AG09319 (cell line): ENCODE data around the gene RBM11.

Experiments
- DNase-seq: peaks from one replicate; pipeline ENCODE4 v3.0.0-alpha.2; 2010; ENCODE audit warnings: low read depth; ENCODE audit errors: extremely low read depth
- TF ChIP-seq, protein P1 (sequence below): IDR thresholded peaks from 2 replicates; pipeline ENCODE4 v1.5.1; 2011; ENCODE audit warnings: low read depth, mild to moderate bottlenecking, inconsistent platforms, low read length, moderate library complexity

The RBM11 gene

DNA sequence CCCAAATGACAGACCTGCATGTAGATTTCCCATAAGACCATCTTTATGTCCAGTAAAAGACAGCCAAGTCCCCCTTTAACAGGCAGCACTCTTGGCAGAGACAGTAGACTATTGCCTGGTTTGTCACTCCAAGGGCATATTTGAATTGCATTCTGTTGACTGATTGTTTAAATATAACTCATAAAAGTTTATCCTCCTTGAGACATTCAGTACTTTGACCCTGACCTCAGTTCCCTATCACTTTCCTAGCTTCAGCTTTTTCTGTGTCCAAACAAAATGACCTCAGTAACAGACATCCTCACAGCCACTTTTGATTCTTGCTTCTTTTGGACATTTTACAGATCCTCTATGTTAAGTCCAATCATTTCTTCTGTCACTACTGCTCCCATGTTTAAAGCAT lies 51.1 kb downstream of the RBM11 start:
- TF ChIP-seq, protein P1, sequence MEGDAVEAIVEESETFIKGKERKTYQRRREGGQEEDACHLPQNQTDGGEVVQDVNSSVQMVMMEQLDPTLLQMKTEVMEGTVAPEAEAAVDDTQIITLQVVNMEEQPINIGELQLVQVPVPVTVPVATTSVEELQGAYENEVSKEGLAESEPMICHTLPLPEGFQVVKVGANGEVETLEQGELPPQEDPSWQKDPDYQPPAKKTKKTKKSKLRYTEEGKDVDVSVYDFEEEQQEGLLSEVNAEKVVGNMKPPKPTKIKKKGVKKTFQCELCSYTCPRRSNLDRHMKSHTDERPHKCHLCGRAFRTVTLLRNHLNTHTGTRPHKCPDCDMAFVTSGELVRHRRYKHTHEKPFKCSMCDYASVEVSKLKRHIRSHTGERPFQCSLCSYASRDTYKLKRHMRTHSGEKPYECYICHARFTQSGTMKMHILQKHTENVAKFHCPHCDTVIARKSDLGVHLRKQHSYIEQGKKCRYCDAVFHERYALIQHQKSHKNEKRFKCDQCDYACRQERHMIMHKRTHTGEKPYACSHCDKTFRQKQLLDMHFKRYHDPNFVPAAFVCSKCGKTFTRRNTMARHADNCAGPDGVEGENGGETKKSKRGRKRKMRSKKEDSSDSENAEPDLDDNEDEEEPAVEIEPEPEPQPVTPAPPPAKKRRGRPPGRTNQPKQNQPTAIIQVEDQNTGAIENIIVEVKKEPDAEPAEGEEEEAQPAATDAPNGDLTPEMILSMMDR, result no peak
- DNase-seq, result no peak

DNA sequence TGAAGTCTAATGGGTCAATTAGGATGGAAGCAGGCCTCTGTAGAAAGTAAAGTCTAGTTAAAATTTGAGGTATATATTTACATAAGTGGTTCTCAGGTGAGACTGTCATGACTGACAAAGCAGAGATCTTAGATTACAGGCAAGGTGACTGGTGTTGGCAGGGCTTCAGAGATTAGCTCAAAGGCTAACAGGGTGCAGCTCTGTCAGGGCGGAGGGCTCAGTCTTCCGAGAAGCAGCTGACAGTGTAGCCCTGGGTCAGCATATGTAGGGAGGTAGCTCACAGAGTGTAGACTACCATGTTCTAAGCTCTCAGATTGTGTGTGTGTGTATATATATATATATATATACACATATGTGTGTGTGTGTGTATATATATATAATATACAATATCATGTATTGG lies 54.7 kb downstream of the RBM11 start:
- TF ChIP-seq, protein P1, result no peak
- no peak for DNase-seq

DNA sequence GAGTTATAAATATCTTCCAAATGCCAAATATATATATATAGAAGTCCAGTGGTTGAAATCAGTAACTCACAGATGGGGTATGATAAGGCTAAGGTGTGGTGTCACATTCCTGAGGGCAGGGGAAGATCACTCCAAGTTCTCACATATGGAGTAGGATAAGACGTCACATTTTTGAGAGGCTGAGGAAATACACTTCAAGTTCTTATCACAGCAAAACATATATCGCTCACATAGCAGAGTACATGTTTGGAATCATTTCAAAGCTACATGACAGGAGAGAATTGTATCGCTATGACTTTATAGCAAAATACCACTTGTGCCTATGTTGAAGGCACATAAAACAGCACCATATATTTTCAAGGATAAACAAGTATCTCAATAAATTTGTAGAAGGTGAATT lies 55.1 kb downstream of the RBM11 start:
- TF ChIP-seq, protein P1, result no peak
- no peak for DNase-seq

DNA sequence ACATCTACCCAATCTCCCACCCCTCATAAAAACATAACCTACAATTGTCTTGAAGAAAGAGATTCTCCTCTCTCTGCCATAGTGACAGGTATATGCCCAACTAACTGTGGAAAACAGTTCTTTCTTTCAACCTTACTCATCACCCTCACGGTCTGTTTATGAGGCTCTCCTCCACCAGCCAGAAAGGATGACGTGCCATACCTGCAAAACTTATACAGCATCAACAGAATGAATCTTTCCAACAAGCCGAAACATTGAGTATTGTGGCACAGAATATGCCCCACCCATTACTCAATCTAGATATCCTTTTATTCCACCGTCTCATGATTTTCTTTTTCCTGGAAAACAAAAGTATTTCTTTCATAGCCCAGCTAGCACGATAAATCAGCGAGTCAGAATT lies 55.7 kb downstream of the RBM11 start:
- TF ChIP-seq, protein P1, result no peak
- DNase-seq, result no peak

DNA sequence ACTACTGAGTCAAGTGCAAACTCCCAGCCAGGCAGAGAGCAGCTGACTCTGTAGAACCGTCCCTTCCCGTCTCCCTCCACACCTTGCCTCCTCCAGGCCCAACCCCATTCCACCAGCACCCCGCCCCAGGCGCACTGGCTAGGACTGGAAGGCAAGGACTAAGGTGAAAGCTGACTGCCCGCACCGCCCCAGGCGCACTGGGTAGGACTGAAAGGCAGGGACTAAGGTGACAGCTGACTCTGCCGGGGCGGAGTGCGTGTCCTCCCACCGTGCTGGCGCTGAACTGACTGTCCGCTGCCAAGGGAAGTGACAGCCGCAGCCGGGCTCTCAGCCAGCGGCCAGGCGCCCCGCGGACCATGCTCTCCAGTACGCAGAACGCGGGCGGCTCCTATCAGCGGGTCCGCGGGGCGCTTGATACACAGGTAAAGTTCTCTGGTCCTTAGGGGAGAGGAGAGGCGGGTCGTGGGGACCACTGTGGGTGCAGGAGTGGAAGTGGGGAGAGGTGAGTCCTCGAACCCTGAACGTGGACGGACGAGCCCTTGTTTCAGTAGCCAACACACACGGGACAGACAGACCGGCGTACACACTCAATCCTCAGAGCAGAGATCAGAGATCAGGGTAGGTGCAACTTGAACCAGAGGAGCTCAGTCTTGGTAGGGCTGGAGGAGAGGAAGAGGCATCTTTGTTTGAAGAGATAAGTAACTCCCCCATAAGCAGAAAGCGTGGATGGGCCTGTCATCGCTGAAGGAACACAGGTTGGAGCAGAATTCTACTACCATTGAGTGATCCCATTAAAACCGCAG lies 58.0 kb downstream of the RBM11 start:
- TF ChIP-seq, protein P1, result no peak
- no peak for DNase-seq

DNA sequence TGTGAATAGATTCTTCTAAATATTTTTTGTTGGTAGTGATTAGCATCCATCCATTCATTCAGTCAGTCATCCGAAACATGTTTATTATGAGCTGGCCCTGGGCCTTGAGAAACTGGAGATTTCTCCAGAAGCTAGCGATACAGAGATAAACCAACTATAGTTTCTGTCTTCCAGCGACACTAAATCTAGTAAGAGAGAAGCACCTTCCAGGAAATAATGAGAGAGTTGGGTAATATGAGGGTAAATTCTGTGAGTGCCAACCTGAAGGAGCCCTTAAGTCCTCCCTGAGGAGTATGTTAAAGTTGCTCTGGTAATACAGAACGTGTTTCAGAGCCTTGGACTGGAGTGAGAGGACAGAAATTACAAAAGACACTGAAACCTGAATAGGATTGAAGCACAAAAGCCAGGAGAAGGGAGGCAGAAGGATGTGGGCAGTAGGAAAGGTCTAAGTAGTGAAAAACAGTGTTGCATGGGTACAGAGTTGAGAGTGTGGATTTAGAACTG lies 59.8 kb downstream of the RBM11 start:
- no peak for DNase-seq

More for the DNA sequence above, 59.8 kb downstream of the RBM11 start:
- TF ChIP-seq, protein P1, result no peak
